Parathyroid adenoma (tissue), 2 donors: ENCODE measurements around the gene RBM33.

Experiments
- H2AFZ ChIP-seq: fragments of 300-600 bp; sonication (generic); one replicate; pipeline ENCODE4 v1.7.0; 2017; ENCODE audit warnings: antibody characterized with exemption, mild to moderate bottlenecking
- H3K27ac ChIP-seq: fragments of 300-600 bp; sonication (generic); one replicate; pipeline ENCODE4 v1.7.0; 2017
- H3K27me3 ChIP-seq: fragments of 300-600 bp; sonication (generic); one replicate; pipeline ENCODE4 v1.7.0; 2017; ENCODE audit warnings: low read length; ENCODE audit not compliant: control insufficient read depth, insufficient read depth
- H3K36me3 ChIP-seq: fragments of 300-600 bp; sonication (generic); one replicate; pipeline ENCODE4 v1.7.0; 2017; ENCODE audit warnings: low read length; ENCODE audit not compliant: control insufficient read depth, insufficient read depth
- H3K4me1 ChIP-seq: fragments of 300-600 bp; sonication (generic); one replicate; pipeline ENCODE4 v1.7.0; 2017; ENCODE audit warnings: control low read depth
- H3K4me2 ChIP-seq: fragments of 300-600 bp; sonication (generic); one replicate; pipeline ENCODE4 v1.7.0; 2017; ENCODE audit warnings: low read length
- H3K4me3 ChIP-seq: fragments of 300-600 bp; sonication (generic); one replicate; pipeline ENCODE4 v1.7.0; 2017; ENCODE audit warnings: low read depth, low read length
- H3K79me2 ChIP-seq: fragments of 300-600 bp; sonication (generic); one replicate; pipeline ENCODE4 v1.7.0; 2017; ENCODE audit warnings: control low read depth
- H3K9ac ChIP-seq: fragments of 300-600 bp; sonication (generic); one replicate; pipeline ENCODE4 v1.7.0; 2017; ENCODE audit warnings: mild to moderate bottlenecking
- H3K9me3 ChIP-seq: fragments of 300-600 bp; sonication (generic); one replicate; pipeline ENCODE4 v1.7.0; 2017; ENCODE audit warnings: low read length; ENCODE audit not compliant: control insufficient read depth
- TF ChIP-seq, protein P1 (sequence below): fragments of 300-600 bp; sonication (generic); IDR thresholded peaks from one replicate; pipeline ENCODE4 v1.7.0; 2017; ENCODE audit warnings: antibody characterized with exemption, mild to moderate bottlenecking
- donor health status: primary hyperparathyroidism.

The RBM33 gene

GRCh38 chr7:155746188-155746587, 101.7 kb downstream of the RBM33 start:
- Histone ChIP-seq H3K9ac (no peak overlapping the region), H3K36me3 (no peaks in the 10 kb centered on the region), H3K9me3 (no peaks in the 10 kb centered on the region), H3K79me2 (peaks cover 40% of the 10 kb centered on the region), H3K27me3 (no peaks in the 10 kb centered on the region), H2AFZ (no peak overlapping the region), H3K4me2 (no peak overlapping the region), H3K4me3 (no peak overlapping the region), H3K4me1 (peaks cover 2% of the 10 kb centered on the region), H3K27ac (no peak overlapping the region)
- TF ChIP-seq, protein P1, sequence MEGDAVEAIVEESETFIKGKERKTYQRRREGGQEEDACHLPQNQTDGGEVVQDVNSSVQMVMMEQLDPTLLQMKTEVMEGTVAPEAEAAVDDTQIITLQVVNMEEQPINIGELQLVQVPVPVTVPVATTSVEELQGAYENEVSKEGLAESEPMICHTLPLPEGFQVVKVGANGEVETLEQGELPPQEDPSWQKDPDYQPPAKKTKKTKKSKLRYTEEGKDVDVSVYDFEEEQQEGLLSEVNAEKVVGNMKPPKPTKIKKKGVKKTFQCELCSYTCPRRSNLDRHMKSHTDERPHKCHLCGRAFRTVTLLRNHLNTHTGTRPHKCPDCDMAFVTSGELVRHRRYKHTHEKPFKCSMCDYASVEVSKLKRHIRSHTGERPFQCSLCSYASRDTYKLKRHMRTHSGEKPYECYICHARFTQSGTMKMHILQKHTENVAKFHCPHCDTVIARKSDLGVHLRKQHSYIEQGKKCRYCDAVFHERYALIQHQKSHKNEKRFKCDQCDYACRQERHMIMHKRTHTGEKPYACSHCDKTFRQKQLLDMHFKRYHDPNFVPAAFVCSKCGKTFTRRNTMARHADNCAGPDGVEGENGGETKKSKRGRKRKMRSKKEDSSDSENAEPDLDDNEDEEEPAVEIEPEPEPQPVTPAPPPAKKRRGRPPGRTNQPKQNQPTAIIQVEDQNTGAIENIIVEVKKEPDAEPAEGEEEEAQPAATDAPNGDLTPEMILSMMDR = no peak

DNA sequence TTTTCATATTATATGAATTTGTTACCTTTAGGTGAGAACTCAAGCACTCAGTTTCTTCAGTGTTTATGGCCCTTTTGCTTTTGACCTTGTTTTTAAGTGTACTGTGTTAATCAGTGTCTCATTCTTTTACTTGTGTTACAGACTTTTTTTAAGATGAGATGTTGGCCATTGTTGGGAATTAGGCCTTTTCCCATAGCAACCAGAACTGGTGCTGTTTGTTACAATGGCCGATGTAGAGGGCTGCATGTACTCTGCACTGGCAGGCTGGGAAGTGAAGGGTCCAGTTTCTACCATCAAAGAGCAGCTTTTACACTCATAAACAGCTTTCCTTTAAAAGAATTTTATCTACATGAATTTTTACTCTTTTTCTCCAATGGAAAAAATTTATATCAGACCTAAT, 102.7 kb downstream of the RBM33 start:
- H3K27me3 ChIP-seq = no peaks in the 10 kb centered on the region
- no peak overlapping the region for H3K4me3 ChIP-seq
- H3K9ac ChIP-seq = no peak overlapping the region
- no peaks in the 10 kb centered on the region for H3K9me3 ChIP-seq
- no peak overlapping the region for H2AFZ ChIP-seq
- H3K79me2 ChIP-seq = peaks cover 42% of the 10 kb centered on the region
- H3K4me2 ChIP-seq = no peak overlapping the region
- TF ChIP-seq, protein P1 = no peak
- no peaks in the 10 kb centered on the region for H3K36me3 ChIP-seq
- H3K27ac ChIP-seq = no peak overlapping the region
- peaks cover 5% of the 10 kb centered on the region for H3K4me1 ChIP-seq

DNA sequence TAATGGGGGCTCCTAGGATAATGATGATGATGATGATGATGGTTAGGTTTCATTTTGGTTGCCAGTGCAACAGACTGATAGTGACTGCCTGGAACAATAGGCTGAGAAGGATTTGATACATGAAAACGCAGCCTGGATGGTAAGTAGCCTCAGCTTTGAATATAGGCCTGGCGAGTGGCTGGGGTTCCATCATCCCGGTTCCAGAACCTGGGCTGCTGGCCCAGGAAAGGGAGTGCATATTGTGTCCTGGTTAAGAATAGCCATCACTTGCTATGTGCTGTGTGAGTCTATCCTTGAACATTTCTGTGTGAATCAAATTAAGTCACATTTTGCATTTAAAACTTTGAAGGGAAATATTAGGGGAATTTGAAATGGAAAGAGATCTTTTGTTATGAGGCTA, 105.1 kb downstream of the RBM33 start:
- no peak overlapping the region for H3K4me2 ChIP-seq
- no peak overlapping the region for H3K4me3 ChIP-seq
- H2AFZ ChIP-seq = no peak overlapping the region
- peaks cover 52% of the 10 kb centered on the region for H3K79me2 ChIP-seq
- no peaks in the 10 kb centered on the region for H3K9me3 ChIP-seq
- no peaks in the 10 kb centered on the region for H3K27me3 ChIP-seq
- no peak overlapping the region for H3K9ac ChIP-seq
- no peaks in the 10 kb centered on the region for H3K36me3 ChIP-seq
- H3K4me1 ChIP-seq = peaks cover 10% of the 10 kb centered on the region
- no peak overlapping the region for H3K27ac ChIP-seq
- TF ChIP-seq, protein P1 = no peak

DNA sequence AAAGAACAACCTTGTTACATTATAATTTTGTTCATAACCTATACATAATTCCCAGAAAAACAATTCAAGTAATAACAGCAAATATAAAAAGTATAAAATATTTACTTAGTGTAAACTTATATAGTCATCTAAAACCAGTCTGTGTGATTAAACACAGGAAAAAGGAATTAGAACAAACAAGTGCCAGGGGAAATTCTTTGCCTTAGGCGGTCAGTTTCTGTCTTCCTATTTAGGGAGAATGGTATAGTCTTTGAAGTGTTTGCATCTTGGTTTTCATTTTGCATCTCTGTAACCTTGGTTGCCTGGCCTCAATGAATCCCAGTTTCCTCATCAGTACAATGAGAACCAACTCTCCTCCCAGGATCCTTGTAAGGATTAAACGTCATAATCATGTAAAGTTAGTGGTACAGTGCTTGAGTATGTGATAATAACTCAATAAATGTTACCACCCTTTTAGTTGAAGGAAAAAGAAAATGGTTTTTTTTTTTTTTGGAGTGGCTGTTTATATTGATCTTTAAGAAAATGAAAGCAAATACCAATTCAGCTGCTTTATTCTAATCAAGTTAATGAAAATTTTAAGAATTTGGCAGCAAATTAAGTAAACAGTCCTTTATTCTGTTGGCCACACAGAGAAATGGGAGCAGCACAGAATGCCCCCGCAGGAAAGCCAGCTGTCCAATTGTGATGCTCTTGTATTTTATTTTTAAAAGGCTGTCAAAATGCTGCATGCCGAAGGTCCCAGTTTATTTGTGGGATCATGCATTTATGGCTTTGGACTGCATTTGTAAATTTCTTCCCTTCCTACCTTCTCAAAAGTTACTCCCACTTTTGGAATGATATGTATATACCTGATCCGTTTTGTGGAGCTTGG, 106.0 kb downstream of the RBM33 start:
- no peak overlapping the region for H3K4me3 ChIP-seq
- TF ChIP-seq, protein P1 = no peak
- H3K36me3 ChIP-seq = no peaks in the 10 kb centered on the region
- no peak overlapping the region for H3K27ac ChIP-seq
- no peak overlapping the region for H3K4me2 ChIP-seq
- no peaks in the 10 kb centered on the region for H3K27me3 ChIP-seq
- peaks cover 54% of the 10 kb centered on the region for H3K79me2 ChIP-seq
- no peaks in the 10 kb centered on the region for H3K9me3 ChIP-seq
- no peak overlapping the region for H2AFZ ChIP-seq
- H3K4me1 ChIP-seq = peaks cover 16% of the 10 kb centered on the region
- no peak overlapping the region for H3K9ac ChIP-seq

DNA sequence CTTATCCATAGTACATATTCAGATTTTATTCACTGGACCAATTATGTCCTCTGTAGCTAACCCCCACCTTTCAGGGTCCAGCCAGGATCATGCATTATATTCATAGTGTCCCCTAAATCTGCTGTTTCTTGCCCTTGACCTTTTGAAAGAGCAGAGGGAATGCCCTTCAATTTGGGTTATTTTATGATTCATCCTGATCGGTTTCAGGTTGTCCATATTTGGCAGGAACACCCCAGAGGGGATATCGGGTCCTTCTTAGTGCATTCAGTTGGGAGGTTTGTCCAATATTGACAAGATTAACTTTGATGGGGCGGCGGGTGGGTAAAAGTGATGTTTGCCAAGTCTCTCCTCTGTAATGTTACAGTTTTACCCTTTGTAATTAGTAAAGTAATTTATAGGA, 106.9 kb downstream of the RBM33 start:
- Histone ChIP-seq H3K27ac (no peak overlapping the region), H3K27me3 (no peaks in the 10 kb centered on the region), H3K4me3 (no peak overlapping the region), H3K9me3 (no peaks in the 10 kb centered on the region), H3K4me2 (no peak overlapping the region), H3K9ac (no peak overlapping the region), H3K79me2 (peaks cover 47% of the 10 kb centered on the region), H2AFZ (no peak overlapping the region), H3K36me3 (no peaks in the 10 kb centered on the region), H3K4me1 (peaks cover 16% of the 10 kb centered on the region)
- TF ChIP-seq, protein P1 = no peak
